ENCODE measurements around the gene SETD4.

- no peak for TF ChIP-seq EZH2phosphoT487 (IDR thresholded peaks at IDR 0.05; ENCODE audit: insufficient read depth, low read depth)
- no peak for TF ChIP-seq EZH2 (IDR thresholded peaks at IDR 0.05; ENCODE audit: insufficient read depth, poor library complexity, severe bottlenecking)
Observed at GRCh38 chr21:36004441-36004840, 55.9 kb downstream of the SETD4 start.
